Fibroblast of skin of right quadriceps (primary cell): Measurements from ENCODE around the gene APPL2.

Experiments used
- DNase-seq: peaks from one replicate; pipeline ENCODE4 v3.0.0-alpha.2; 2013

The APPL2 gene

GRCh38 chr12:105222284-105222655 is 13.7 kb downstream of the APPL2 start:
- no peak for DNase-seq

GRCh38 chr12:105221583-105222283 is 14.2 kb downstream of the APPL2 start:
- DNase-seq = no peak

GRCh38 chr12:105220929-105221290 is 15.1 kb downstream of the APPL2 start:
- no peak for DNase-seq

GRCh38 chr12:105220150-105220928 is 15.6 kb downstream of the APPL2 start:
- no peak for DNase-seq

- DNase-seq = no peak
Measured at GRCh38 chr12:105219261-105220028, 16.5 kb downstream of the APPL2 start.

- peak; percentile 25 for DNase-seq
Measured at GRCh38 chr12:105218434-105218833, 17.5 kb downstream of the APPL2 start.

- peak; percentile 69 for DNase-seq
Measured at GRCh38 chr12:105214670-105215375, 21.2 kb downstream of the APPL2 start.

GRCh38 chr12:105214148-105214547 is 21.8 kb downstream of the APPL2 start:
- DNase-seq = peak; percentile 66

GRCh38 chr12:105212438-105212837 is 23.5 kb downstream of the APPL2 start:
- DNase-seq = peak; percentile 89

GRCh38 chr12:105209091-105209490 is 26.9 kb downstream of the APPL2 start:
- no peak for DNase-seq

GRCh38 chr12:105206686-105207374 is 29.1 kb downstream of the APPL2 start:
- no peak for DNase-seq

- no peak for DNase-seq
Measured at GRCh38 chr12:105205322-105206048, 30.5 kb downstream of the APPL2 start.

GRCh38 chr12:105204916-105205315 is 31.1 kb downstream of the APPL2 start:
- peak; percentile 75 for DNase-seq

- DNase-seq = no peak
Measured at GRCh38 chr12:105204127-105204526, 31.8 kb downstream of the APPL2 start.

- no peak for DNase-seq
Measured at GRCh38 chr12:105202202-105202601, 33.8 kb downstream of the APPL2 start.

- DNase-seq = no peak
Measured at GRCh38 chr12:105201299-105201698, 34.7 kb downstream of the APPL2 start.

GRCh38 chr12:105200385-105200784 is 35.6 kb downstream of the APPL2 start:
- DNase-seq = no peak

GRCh38 chr12:105198961-105199360 is 37.0 kb downstream of the APPL2 start:
- DNase-seq = no peak

- no peak for DNase-seq
Measured at GRCh38 chr12:105196090-105196489, 39.9 kb downstream of the APPL2 start.

- no peak for DNase-seq
Measured at GRCh38 chr12:105194947-105195346, 41.0 kb downstream of the APPL2 start.

GRCh38 chr12:105192624-105193225 is 43.2 kb downstream of the APPL2 start:
- no peak for DNase-seq
